ENCODE data around the gene HAGHL. TPM values are rescaled to one million over a fixed set of nuclear protein-coding genes. Genes with fewer than 3 reads are reported as not detected.

The HAGHL gene
- total RNA-seq, 2 donors from 2014 or later, result 8.9 to 11.4 TPM

DNA sequence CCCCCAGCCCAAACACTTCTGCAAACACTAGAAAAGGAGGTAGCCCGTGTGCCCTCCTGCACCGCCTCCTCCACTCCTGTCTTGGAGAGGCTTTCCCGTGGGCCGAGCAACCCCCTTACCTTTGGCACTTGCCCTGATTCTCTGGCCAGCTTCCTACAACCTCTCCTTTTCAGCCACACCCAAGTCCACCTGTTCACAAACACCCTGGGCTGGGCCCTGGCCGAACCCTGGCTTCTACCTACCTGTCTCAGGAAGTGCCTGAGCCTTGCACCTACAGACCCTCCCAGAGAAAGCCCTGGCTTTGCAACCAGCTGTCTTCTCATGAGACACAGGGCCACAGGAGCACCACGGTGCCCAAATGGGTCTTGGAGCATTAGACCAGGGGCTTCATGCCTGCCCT, 8.0 kb upstream of the HAGHL start:
- no peaks in the 10 kb centered on the region for H3K9me3 ChIP-seq (ENCODE audit: control insufficient read depth, low read length)
- Mint-ChIP-seq H3K27ac (no peak overlapping the region), H3K27me3 (ENCODE audit: insufficient read depth) (peaks cover 12% of the 10 kb centered on the region), H3K4me1 (peaks cover 9% of the 10 kb centered on the region), H3K4me3 (peak overlapping the region; percentile 67), H3K36me3 (ENCODE audit: low read depth) (no peaks in the 10 kb centered on the region), H3K9me3 (no peaks in the 10 kb centered on the region)
- no peaks in the 10 kb centered on the region for H3K36me3 ChIP-seq (ENCODE audit: control insufficient read depth, insufficient read depth, low read length)
- no peak overlapping the region for H3K27ac ChIP-seq (ENCODE audit: low read depth, low read length)
- DNase-seq, result no peak
- 80 to 88% methylated on average over 1 to 6 of the region's 6 CpGs for WGBS, 2 experiments (ENCODE audit: insufficient coverage in 1 of 2, insufficient read length in 1 of 2)
- no peak overlapping the region for H3K4me3 ChIP-seq (ENCODE audit: low read length)
- H3K27me3 ChIP-seq (ENCODE audit: control insufficient read depth, insufficient read depth, low read length, poor library complexity, severe bottlenecking), result peaks cover 15% of the 10 kb centered on the region
- peaks cover 8% of the 10 kb centered on the region for H3K4me1 ChIP-seq (ENCODE audit: control insufficient read depth, insufficient read depth, low read length)
- no peak overlapping the region for H3K9ac ChIP-seq (ENCODE audit: extremely low read depth, low read length, poor library complexity, severe bottlenecking)
- TF ChIP-seq, protein P1, sequence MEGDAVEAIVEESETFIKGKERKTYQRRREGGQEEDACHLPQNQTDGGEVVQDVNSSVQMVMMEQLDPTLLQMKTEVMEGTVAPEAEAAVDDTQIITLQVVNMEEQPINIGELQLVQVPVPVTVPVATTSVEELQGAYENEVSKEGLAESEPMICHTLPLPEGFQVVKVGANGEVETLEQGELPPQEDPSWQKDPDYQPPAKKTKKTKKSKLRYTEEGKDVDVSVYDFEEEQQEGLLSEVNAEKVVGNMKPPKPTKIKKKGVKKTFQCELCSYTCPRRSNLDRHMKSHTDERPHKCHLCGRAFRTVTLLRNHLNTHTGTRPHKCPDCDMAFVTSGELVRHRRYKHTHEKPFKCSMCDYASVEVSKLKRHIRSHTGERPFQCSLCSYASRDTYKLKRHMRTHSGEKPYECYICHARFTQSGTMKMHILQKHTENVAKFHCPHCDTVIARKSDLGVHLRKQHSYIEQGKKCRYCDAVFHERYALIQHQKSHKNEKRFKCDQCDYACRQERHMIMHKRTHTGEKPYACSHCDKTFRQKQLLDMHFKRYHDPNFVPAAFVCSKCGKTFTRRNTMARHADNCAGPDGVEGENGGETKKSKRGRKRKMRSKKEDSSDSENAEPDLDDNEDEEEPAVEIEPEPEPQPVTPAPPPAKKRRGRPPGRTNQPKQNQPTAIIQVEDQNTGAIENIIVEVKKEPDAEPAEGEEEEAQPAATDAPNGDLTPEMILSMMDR (conservative IDR thresholded peaks at IDR 0.05), result no peak

DNA sequence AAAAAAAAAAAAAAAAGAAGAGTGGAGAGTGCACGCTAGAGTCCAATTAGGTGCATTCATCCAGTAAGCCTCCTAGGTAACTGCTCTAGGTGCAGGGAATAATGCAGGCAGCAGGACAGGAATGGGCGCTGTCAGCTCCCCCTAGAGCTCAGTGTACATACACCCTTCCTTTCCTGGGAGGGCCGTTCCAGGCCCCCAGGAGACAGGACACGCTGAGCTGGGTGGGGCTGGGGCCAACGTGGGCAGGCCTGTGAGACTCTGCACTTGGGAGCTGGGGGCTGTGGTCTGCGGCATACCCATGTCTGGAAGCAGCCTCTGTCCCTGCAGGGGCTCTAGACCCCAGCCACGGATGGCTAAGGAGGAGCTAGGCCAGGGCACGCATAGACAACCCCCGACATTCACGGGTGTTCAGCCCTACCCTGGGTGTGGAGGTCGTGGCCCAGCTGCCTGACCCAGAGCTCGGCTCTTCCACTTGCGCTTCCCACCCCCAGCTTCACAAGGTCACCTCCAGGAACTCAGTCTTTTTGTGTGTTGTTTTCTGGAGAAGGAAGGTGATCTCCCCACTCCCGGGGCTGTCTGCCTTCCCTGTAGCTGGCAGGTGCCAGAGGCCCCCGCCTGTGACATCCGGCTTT, 7.0 kb upstream of the HAGHL start:
- Histone ChIP-seq H3K4me1 (ENCODE audit: control insufficient read depth, insufficient read depth, low read length) (peaks cover 8% of the 10 kb centered on the region), H3K9me3 (ENCODE audit: control insufficient read depth, low read length) (no peaks in the 10 kb centered on the region), H3K27ac (ENCODE audit: low read depth, low read length) (peak overlapping the region; percentile 76), H3K27me3 (ENCODE audit: control insufficient read depth, insufficient read depth, low read length, poor library complexity, severe bottlenecking) (peaks cover 8% of the 10 kb centered on the region), H3K36me3 (ENCODE audit: control insufficient read depth, insufficient read depth, low read length) (no peaks in the 10 kb centered on the region), H3K4me3 (ENCODE audit: low read length) (peak overlapping the region; percentile 87), H3K9ac (ENCODE audit: extremely low read depth, low read length, poor library complexity, severe bottlenecking) (peak overlapping the region; percentile 59)
- Mint-ChIP-seq H3K4me3 (peak overlapping the region; percentile 67), H3K27me3 (ENCODE audit: insufficient read depth) (peaks cover 8% of the 10 kb centered on the region), H3K36me3 (ENCODE audit: low read depth) (no peaks in the 10 kb centered on the region), H3K27ac (peak overlapping the region; percentile 84), H3K9me3 (no peaks in the 10 kb centered on the region), H3K4me1 (peaks cover 9% of the 10 kb centered on the region)
- WGBS, 2 experiments (ENCODE audit: insufficient coverage in 1 of 2, insufficient read length in 1 of 2), result 34 to 38% methylated on average over 4 to 16 of the region's 16 CpGs
- TF ChIP-seq, protein P1 (conservative IDR thresholded peaks at IDR 0.05), result no peak
- peak; percentile 63 for DNase-seq

DNA sequence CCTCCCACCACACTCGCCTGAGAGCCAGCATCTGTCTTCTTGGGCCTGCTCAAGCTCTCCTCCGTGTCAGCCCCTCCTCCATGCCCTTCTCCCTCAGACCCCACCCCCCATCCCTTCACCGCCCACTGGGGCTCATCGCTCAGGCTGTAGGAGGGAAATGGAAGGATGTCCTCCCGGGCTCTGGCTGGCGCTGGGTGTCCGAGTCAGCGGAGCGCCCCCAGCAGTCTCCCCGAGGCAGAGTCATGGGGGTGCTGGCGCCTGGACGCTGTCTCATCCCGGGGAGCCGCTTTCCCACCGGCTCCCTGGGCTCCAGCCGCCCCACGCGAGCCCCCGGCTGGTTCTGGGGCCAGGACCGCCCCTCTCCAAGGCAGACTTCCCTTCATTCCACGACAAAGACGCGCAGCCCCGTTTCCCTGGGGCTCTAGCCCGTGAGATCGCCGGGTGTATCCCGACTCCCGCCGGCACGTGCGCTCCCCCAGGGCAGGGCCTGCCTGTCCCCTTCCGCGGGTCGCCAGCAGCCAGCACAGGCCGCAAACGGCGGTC, 6.4 kb upstream of the HAGHL start:
- H3K27ac ChIP-seq (ENCODE audit: low read depth, low read length), result peak overlapping the region; percentile 88
- H3K36me3 ChIP-seq (ENCODE audit: control insufficient read depth, insufficient read depth, low read length), result no peaks in the 10 kb centered on the region
- H3K36me3 Mint-ChIP-seq (ENCODE audit: low read depth), result no peaks in the 10 kb centered on the region
- TF ChIP-seq, protein P1 (conservative IDR thresholded peaks at IDR 0.05), result peak; percentile 29
- peaks cover 9% of the 10 kb centered on the region for H3K4me1 Mint-ChIP-seq
- H3K27me3 ChIP-seq (ENCODE audit: control insufficient read depth, insufficient read depth, low read length, poor library complexity, severe bottlenecking), result peaks cover 9% of the 10 kb centered on the region
- no peaks in the 10 kb centered on the region for H3K9me3 ChIP-seq (ENCODE audit: control insufficient read depth, low read length)
- H3K4me3 Mint-ChIP-seq, result peak overlapping the region; percentile 67
- peak overlapping the region; percentile 84 for H3K27ac Mint-ChIP-seq
- DNase-seq, result peak; percentile 88
- H3K4me1 ChIP-seq (ENCODE audit: control insufficient read depth, insufficient read depth, low read length), result peaks cover 8% of the 10 kb centered on the region
- peak overlapping the region; percentile 87 for H3K4me3 ChIP-seq (ENCODE audit: low read length)
- H3K9ac ChIP-seq (ENCODE audit: extremely low read depth, low read length, poor library complexity, severe bottlenecking), result peak overlapping the region; percentile 59
- 0% methylated on average over 12 to 38 of the region's 38 CpGs for WGBS, 2 experiments (ENCODE audit: insufficient coverage in 1 of 2, insufficient read length in 1 of 2)
- H3K9me3 Mint-ChIP-seq, result no peaks in the 10 kb centered on the region
- H3K27me3 Mint-ChIP-seq (ENCODE audit: insufficient read depth), result peaks cover 13% of the 10 kb centered on the region
